HG02840 (cell line): ENCODE data around the gene AIMP2.
"Not testable (repeated sequence)": the region's sequence is repeated elsewhere in the genome, so short reads cannot be mapped to it uniquely, and the experiment has no call there.

Experiments used
- ATAC-seq: cut with Tn5 transposase; IDR thresholded peaks from one replicate; pipeline ENCODE4 v1.9.1; 2021; ENCODE audit warnings: mild to moderate bottlenecking, moderate library complexity, moderate number of reproducible peaks; ENCODE audit not compliant: unreplicated experiment, low FRiP score

The AIMP2 gene

DNA sequence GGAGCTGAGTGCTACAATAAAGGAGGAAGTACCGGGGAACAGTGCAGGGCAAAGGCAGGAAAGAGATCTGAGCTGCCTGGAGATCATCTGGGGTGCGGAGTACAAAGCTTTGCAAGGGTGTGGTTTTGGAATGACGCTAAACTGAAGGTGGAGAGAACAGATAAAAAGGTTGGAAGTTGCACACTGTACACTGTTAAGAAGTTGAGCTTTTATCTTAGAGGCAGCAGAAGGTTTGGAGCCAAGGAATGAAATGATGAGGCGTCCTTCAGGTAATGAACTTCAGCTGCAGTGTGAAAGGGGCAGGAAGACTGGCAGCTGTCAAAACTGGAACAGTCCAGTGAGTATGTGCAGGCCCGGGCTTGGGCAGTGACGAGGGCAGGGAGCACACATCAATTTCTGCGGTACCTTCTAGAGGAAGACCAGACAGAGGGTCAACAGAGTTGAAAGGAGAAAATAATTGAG lies 14.9 kb downstream of the AIMP2 start:
- ATAC-seq = no peak

DNA sequence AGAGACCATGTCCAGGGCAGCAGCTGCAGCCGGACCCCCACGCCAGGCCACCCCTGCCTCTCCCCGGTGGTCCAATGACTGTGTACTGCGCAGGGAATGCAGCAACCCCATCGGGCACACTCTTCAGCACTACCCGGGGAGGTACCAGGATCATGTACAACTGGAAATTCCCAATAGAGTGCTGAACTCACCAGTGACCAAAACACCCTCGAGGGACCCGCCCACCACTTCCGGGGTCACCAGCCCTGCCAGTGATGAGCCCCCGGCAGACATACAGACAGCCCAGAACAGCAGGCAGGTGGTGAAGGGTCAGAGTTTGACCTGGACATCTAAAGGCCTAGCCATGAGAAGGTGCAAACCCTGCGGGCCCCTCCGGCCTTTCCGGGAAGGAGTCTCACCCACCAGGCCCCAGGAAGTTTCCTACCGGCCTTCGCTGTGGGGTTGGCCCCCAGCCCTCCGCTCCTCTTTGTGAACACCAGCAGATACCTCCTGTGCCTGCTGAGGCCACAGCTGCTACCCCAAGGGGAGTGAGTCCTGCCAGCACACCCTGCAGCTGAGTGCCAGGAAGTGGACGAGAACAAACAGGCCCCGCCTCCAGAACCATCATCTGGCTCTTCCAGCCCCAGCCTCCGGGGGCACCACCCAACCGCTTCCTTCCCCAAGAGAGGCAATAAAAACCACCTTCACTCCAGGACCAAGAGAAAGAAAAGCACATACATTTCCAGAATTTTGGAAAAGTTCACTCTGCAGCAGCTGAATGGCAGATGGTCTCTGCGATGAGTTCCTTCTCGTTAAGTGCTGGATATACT lies 17.1 kb downstream of the AIMP2 start:
- no peak for ATAC-seq

DNA sequence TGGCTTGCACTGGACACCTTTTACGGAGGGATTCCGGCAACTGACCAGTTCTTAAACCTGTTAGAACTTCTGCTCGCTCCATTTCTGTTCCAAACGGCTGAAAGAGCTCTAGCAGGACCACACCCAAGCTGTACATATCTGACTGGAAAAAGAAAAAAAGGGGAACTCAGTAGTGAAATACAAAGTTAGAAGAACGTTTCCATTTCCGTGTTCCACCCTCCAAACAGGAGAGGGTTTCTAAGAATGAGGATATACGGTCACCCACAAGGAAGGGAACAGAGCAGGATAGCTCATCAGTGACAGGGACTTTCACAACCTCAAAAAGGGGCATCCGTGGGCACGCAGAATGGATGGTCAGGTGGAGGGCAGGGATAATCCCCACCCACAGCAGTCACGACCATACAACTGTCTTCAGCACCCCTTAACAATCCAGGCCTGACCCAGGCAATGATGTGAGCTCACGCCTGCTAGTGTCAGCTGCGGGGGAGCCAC lies 17.8 kb downstream of the AIMP2 start:
- ATAC-seq = no peak

DNA sequence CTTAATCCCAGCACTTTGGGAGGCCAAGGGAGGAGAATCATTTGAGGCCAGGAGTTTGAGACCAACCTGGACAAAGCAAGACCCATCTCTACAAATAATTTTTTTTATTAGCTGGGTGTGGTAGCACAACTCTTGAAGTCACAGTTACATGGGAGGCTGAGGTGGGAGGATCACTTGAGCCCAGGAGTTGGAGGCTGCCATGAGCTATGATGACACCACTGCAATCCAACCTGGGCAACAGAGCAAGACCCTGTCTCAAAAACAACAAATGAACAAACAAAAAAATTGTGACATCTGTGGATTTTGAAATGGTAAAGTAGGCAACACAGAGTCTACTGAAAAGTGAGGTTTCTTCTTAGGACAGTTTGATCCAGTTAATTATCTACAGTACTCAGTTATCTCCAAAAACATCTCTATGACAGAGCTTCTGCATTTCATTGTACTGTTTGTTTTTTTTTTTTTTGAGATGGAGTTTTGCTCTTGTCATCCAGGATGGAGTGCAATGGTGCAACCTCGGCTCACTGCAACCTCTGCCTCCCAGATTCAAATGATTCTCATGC lies 18.8 kb downstream of the AIMP2 start:
- ATAC-seq = no peak

DNA sequence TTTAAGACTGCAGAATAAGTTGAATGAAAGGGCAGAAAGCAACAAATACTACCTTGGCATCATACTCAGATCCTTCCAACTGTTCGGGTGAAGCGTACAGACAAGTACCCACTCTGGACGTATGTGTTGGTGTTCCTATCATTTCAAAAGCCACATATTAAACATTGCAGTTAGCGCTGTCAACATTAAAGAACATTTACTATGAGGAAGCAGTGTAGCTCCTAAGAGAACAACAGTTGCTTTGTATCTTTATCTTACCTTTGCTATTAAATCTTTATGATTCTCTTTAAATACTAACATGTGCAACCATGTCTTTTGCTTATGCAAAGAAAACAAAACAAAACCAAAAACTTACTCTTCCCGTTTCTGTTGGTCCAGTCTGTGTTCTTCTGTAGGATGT lies 19.5 kb downstream of the AIMP2 start:
- ATAC-seq = no peak

DNA sequence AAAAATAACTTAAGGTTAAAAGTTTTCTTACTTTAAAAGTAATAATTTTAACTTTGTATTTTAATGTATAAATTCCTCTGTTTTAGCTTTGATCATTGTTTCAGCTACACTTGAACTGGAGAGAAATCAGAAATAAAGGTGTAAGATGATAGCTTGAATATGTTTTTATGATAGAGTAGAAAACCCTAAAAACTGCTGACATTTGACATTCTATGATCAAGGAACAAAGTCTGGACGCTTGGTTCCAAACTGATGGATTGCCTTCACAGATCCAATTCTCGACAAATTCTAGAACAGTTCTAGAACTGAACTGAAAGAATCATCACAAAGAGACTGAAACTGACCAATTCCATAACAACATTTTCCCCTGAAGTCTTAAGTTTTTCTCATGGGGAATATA lies 21.9 kb downstream of the AIMP2 start, which contains the start of gene ANKRD61:
ANKRD61 (plus strand) TSS at position 389 of the 400 bp plus-strand sequence; CDS start at position 389, 0 bp downstream.
- ATAC-seq = no peak

DNA sequence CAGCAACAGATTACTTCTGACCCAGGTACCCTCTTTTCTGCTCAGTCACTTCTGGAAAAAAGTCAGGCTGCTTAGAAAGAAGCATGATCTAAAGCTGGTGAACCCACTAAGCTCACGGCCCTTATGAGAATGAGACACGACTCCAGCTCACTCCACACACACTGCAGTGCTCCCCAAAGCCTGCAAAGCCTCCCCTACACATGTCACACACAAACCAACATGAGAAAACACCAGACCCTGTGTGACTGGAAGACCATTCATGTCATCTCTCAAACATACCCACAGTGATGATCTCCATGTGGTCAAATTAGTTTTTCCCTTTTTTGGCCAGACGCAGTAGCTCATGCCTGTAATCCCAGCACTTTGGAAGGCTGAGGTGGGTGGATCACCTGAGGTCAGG lies 22.5 kb downstream of the AIMP2 start:
- ATAC-seq = no peak

DNA sequence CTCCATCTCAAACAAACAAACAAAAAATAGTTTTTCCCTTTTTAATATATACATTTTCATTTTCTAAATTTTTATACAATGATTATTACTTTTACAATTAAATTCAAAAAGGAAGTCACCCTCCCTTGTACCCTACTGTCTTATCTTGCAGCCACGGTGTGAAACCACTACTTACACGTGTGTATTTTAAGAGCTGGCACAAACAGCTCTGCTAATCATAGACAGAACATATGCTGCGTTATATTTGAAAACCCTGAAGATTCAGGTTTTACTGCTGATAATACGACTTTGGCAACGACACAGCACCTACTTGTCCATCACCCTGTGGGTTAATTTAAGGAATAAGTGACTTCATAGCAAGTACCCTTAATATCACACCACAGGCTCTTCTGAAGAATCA lies 23.1 kb downstream of the AIMP2 start:
- no peak for ATAC-seq

DNA sequence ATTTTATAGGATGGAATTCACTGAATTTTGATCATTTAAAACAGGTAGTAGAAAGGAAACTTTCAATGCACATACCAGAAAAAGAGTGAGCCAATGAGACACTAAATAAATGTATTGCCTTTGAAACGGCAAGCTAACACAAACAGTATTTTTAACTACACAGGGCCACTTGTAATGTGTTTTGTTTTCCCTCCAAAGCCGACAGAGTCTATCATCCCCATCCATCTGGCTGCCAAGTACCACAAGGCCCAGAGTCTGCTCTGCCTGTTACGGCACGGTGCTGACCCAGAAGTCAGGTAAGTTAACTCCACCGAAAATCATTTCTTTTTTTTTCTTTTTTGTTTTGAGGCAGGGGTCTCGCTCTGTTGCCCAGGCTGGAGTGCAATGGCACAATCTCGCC lies 23.6 kb downstream of the AIMP2 start:
- ATAC-seq = no peak

DNA sequence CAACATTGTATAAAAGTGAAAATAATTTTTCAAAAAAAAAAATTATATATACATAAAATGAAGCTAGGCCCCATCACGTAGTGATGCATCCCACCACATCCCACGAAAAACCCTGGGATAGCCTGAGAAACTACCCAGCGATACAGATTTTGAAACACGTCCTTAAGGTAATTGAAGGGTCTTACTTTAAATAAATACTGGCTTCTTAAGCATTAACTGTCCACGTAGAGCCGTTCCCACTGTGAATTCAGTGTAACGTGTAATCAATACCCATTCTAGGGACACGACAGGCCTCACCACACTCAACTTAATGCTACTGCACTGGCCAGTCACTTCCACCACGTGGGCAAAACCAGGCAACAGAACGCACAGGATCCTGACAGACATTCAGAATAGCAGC lies 26.1 kb downstream of the AIMP2 start:
- no peak for ATAC-seq

DNA sequence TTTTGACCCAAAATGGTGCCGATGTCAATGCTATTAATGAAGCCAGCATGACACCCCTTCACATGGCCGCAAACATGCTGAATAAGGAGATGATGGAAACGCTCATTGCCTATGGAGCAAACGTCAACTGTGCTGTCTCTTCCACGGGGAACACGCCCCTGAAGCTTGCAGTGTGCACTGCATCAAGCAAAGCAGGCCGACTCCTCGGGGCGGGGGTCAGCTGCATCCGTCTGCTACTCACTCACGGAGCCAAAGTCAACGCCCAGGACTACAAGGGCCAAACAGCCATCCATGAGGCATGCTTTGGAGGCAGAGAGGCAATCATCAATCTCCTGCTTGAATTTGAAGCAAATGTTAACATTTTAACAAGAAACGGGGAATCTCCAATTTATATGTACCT lies 26.6 kb downstream of the AIMP2 start:
- ATAC-seq = no peak

DNA sequence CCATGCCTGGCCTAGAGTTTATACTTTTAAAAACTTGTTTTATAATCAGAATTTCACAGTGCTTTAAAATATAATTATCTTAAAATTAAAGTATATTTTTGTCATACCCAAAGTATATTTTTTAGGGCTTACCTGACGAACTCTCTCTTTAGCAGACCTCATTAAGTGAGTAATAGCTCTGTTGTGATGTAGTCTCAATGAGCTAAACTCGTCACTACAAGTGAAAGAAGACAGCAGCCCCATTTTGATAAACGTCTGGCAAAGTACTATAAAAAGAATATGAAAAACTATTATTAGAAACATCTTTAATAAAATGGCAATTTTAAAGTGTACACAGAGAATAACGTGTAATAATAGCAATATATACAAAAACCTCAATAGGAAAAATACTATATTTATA lies 40.7 kb downstream of the AIMP2 start:
- ATAC-seq = no peak

DNA sequence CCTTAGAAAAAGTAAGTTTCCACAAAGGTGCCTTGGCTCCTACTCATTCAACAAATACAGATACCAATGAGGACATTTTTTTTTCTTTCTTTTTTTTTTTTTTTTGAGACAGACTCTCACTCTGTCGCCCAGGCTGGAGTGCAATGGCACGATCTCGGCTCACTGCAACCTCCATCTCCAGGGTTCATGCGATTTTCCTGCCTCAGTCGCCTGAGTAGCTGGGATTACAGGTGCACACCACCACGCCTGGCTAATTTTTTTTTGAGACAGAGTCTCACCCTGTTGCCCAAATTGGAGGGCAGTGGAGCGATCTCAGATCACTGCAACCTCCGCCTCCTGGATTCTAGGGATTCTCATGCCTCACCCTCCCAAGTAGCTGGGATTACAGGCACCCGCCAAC lies 42.1 kb downstream of the AIMP2 start:
- ATAC-seq = not testable (repeated sequence)

DNA sequence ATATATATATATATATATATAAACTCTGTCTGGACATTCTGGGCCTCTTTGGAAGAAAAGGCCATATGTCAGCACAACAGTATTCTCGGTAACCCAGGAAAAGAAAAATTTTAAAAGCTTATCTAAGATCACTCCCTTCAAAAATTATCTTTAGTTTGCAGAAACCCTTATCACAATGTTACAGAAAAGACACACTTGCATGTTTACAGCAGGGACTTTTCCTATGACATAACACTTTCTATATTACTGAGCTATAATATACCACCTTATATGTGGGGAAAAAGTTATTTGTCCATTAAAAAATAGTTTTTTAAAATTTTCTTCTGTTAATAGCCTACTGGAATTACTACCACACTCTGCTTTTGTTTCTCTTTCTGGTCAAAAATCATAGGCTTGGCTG lies 47.5 kb downstream of the AIMP2 start:
- no peak for ATAC-seq

DNA sequence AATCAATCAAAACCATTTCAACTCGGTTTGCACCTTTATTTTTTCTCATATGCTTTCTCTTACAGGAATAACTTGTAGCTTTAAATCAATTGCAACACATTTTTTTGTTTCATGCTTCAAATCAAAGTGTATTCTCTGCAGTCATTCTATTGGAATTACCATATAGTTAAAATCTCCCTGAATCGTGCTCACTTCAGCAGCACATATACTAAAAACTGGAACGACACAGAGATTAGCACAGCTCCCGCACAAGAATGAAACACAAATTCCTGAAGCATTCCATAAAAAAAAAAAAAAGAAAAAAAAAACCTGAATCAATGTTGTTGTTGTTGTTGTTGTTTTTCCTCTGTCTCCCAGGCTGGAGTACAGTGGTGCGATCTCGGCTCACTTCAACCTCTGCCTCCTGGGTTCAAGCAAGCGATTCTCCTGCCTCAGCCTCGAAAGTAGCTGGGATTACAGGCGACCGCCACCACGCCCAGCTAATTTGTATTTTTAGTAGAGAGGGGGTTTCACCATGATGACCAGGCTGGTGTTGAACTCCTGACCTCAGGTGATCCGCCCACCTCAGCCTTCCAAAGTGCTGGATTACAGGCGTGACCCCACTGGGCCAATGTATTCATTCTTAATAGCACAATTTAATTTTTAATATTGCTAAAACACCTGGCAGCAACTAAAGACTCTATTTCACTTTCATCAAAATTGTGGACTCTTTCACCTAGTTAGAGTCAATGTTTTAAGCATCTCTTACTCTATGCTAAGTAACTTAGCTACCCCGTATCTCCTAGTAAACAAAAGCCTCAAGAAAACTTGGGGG lies 48.5 kb downstream of the AIMP2 start:
- no peak for ATAC-seq

DNA sequence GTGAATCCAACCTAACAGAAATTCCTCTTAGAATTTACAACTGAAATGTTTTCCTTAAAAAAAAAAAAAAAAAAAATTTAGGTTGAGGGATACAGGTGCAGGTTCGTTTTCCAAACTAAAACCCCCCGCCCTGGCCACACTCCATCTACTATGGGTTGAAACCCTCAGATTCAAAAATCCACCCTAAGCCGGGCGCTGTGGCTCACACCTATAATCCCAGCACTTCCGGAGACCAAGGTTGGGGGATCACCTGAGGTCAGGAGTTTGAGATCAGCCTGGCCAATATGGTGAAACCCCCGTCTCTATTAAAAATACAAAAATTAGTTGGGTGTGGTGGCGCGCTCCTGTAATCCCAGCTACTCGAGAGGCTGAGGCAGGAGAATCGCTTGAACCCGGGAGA lies 50.9 kb downstream of the AIMP2 start:
- not testable (repeated sequence) for ATAC-seq

DNA sequence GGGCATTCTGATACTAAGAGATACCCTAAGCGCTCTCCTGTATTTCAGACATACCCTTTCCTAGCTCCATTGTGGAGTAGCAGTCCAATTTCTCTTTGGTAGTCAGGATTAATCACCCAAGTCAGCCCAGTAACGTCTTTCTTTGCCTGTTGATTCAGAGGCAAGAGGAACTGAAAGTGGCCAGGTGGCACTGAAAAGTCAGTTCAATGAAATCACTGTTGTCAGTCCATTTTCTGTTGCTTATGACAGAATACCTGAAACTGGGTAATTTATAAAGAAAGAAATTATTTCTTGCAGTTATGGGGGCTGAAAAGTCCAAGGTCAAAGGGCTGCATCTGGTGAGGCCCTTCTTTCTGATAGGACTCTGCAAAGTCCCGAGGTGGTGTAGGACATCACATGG lies 62.3 kb downstream of the AIMP2 start:
- no peak for ATAC-seq
